Testis (tissue), 2 donors: ENCODE measurements around the gene MRPS27.

Source experiments
- CTCF ChIP-seq, 3 experiments: fragments of 450-650 bp in 2 of 3; fragments of 200-600 bp in 1 of 3; sonication (generic) in 1 of 3; IDR thresholded peaks; one replicate each; pipeline ENCODE4 v1.5.1; 2016 to 2019; ENCODE audit warnings: antibody characterized with exemption in 3 of 3, mild to moderate bottlenecking in 2 of 3, moderate library complexity in 1 of 3
- POLR2A ChIP-seq: fragments of 450-650 bp; IDR thresholded peaks from one replicate; pipeline ENCODE4 v1.6.1; 2017; ENCODE audit warnings: antibody characterized with exemption, mild to moderate bottlenecking, moderate library complexity

- TF ChIP-seq POLR2A (no peak), CTCF (IDR thresholded peaks at IDR 0.05) (no peak)
These were observed 26.4 kb upstream of the MRPS27 start for GRCh38 chr5:72346398-72346797.
